Activated T-cell treated with anti-CD3 and anti-CD28 coated beads for 48 hours (primary cell): ENCODE measurements around the gene PTCH1.

ENCODE experiments used
- DNase-seq: peaks from one replicate; pipeline ENCODE4 v3.0.0-alpha.2; 2020; ENCODE audit warnings: low read depth

Gene PTCH1

GRCh38 chr9:95498641-95499040 lies 18.1 kb downstream of the PTCH1 start:
- no peak for DNase-seq

DNA sequence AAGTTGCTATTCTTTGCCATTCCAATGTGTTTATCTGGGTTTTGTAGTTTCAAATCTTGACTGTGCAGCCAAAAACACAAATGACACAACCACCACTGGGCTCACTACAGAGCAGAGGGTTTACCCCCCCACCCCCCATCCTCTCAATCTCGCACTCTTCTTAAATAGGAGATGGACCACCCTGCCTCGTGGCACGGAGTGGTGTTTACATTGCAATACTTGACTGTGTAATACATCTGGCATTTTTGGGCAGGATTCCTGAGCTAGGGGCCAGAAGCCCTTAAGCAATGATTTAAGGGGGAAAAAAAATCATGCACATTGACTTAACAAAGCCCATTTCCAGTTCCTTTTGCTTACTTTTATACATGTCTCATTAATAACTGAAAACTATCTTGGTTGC lies 19.0 kb downstream of the PTCH1 start:
- DNase-seq = no peak

GRCh38 chr9:95496687-95497086 lies 20.1 kb downstream of the PTCH1 start:
- no peak for DNase-seq

DNA sequence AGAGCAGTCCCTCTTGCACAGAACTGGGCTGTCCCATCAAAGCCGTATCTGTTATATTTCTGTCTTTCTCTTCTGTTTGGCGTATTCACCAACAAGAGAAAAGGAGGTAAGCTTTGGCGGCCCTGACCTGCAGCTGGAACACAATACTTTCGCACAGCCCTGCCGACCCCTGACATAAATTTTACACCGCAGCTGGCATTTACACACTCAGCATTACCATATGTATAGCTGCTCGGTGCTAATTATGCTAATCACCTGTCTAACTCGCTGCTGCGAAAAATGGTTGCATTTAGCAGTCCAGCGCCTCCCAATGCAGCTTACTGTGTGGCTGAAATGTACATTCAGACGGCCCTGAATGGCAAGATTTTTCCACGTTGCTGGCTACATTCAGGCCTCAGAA lies 20.8 kb downstream of the PTCH1 start:
- DNase-seq = no peak

DNA sequence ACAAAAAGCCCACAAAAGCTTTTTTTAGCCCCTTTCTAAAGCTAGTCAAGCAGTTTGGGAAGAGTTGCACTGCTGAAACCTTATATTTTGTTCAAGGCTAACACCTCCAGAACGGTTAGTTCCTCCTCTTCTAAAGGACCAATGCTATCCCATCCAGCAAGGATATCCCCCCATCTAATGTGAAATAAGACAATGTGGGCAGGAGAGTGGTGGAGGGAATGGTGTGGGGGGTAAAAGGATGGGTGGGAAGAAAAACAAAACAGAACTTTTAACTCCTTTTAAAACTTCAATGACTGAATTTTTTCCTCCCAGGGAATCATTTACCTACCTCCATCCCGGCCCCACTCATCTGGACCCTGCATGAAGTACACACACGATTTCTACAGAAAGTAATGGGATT lies 21.2 kb downstream of the PTCH1 start:
- DNase-seq = no peak

DNA sequence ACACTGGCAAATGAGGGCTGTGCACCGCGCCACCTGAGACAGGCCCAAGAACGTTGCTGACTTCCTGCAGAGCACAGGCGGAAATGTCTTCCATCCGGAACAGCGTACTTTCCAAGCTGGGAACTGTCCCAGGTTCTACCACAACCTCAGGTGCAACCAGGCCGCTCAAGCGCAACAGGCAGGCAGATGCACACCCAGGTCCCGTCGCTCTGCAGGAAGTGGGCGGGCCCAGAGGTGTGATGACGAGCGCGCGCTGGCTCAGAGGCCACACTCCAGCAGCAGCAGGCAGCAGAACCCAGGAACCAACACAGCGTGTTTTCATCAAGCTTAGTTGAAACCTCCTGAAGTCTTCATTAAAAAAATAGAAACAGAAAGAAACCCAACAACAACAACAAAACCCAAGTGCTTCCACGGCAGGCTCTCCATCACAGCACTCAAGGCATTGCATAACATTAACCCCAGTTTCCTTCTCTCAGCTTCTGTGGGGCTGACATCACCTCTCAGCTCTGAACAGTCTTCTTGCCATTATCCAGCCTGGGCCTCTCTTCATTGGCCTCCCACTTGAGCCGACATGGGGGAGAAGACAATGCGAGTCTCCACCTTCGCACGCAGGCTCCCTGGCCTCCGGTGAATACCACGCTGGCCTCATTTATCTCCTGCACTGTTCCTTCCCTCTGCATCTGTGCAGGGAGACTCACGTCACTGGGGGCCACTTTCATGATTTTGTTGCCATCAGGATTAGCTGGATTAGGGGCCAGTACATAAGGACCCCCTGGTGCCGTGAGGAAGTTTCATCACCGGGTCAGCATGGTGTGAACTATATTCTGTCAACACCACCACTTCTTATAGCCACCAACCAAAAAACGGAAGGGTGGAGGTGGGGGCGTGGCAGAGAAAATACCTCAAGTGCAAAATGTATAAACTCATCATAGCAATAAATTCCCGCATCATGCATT lies 22.1 kb downstream of the PTCH1 start:
- DNase-seq = peak; percentile 79

DNA sequence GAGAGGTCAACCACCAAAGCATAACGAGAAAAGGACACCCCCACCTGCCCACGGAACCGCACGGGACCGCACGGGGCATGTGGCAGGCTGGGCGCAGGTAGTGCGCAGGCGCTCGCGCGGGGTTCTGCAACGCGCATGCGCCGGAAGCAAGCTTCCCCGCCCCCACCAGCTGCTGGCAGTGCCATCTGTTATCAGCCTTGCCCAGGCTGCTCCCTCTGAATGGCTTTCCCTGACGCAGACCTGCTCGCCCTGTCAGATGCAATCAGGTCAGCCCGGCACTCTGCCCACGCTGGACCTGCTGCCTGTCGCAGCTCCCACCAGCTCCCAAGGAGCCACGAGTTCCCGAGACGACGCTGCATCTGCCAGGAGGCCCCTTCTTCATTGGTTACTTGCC lies 22.8 kb downstream of the PTCH1 start:
- DNase-seq = peak; percentile 41

DNA sequence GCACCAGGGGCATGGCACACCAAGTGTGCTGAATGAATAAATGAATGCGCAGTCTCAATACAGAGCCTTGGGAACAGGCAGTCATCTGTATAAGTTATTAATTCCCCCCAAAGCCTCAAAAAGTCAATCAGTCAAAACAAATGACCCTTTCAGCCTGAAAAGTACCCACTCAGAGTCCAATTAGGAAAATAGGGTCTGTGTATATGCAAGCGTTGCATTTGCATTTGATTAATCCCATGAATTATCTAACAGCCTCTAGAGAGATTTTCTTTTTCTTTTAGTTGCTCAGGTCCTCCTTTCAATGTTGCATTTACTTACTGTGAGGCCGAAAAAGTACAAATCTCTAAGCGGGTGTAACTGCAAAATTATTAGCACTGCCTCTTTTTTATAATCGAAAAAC lies 23.4 kb downstream of the PTCH1 start:
- DNase-seq = no peak

- no peak for DNase-seq
Observed at GRCh38 chr9:95491543-95492320, 25.0 kb downstream of the PTCH1 start.

GRCh38 chr9:95488954-95489353 lies 27.8 kb downstream of the PTCH1 start:
- DNase-seq = no peak

- no peak for DNase-seq
Observed at GRCh38 chr9:95486318-95486717, 30.5 kb downstream of the PTCH1 start.

GRCh38 chr9:95484225-95484624 lies 32.5 kb downstream of the PTCH1 start:
- no peak for DNase-seq

GRCh38 chr9:95483431-95483830 lies 33.3 kb downstream of the PTCH1 start:
- no peak for DNase-seq

DNA sequence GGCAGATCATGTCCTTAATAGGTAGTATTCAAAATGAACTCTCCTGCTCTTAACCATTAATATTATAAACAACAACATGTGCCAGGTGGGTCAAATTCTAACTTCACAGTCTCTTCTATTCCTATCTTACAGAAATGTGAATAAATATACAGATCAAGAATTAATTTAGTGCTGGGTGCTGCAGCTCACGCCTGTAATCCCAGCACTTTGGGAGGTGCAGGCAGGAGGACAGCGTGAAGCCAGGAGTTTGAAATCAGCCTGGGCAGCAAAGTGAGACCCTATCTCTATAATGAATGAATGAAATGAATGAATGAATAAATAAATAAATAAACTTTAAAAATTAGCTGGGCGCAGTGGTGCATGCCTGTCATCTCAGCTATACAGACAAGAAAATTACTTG lies 34.1 kb downstream of the PTCH1 start:
- DNase-seq = no peak

DNA sequence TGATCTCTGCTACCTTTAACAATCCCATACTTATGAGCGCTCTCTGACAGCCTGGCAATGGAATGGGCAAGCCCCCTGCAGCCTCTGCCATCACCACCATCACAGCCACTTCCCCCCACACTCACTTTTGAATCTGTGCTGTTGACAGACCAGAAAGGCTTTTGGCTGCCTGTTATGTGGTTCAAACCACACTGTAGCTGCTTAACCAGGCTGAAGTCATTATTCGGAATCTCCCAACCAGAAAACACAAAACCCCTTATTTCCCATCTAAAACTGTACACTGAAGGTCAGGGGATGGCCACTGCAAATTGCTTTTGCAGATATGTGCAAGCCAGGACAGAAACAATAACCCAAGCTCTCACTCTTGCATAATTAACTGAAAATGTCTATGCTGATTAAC lies 35.8 kb downstream of the PTCH1 start:
- DNase-seq = no peak

DNA sequence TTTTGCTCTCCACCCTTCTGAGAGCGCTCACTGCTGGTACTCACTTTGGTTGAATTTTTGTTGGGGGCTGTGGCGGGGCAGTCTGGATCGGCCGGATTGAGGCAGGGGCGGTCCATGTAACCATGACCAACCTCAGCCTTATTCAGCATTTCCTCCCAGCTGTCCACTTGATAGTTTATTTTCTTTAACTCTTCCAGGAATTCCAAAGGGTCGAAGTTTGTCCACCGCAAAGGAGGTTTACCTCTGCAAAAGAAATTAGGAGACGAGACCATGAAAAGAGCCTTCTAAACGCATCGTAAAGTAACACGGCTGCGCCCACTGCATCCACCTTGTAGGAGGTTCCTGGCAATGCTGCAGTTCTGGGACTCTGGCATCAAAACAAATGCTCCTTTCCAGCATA lies 36.4 kb downstream of the PTCH1 start:
- no peak for DNase-seq

- no peak for DNase-seq
Observed at GRCh38 chr9:95479330-95479729, 37.4 kb downstream of the PTCH1 start.

DNA sequence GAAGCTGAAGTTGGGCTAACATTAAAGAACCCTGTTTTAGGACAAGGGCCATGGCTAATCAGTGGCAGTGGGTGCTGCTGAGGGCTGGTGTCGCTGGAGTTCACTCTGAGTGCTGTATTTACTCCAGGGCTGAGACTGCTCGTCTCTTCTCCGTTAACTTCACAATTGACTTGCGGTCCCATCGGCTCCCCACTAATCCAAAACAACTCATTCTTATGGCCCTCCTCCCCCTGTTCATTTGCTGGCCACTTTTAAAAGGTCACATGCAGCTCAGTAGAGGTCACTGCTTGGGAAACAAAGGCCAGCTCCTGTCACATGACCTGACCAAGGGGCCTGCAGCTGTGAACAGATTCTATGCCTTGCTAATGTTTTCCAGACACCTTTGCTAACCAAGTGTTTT lies 38.4 kb downstream of the PTCH1 start:
- DNase-seq = no peak

GRCh38 chr9:95477885-95478284 lies 38.9 kb downstream of the PTCH1 start:
- DNase-seq = no peak

- DNase-seq = no peak
Observed at GRCh38 chr9:95477441-95477840, 39.3 kb downstream of the PTCH1 start.

- DNase-seq = no peak
Observed at GRCh38 chr9:95468791-95469190, 48.0 kb downstream of the PTCH1 start.

GRCh38 chr9:95465115-95465514 lies 51.7 kb downstream of the PTCH1 start:
- DNase-seq = no peak
